C4-2B (cell line): ENCODE data around the gene RCOR2.

Experiments used
- H3K27ac ChIP-seq: fragments of 450-650 bp; 2 replicates; pipeline ENCODE4 v1.5.1; 2017
- CTCF ChIP-seq: fragments of 450-650 bp; conservative IDR thresholded peaks from 2 replicates; pipeline ENCODE4 v1.5.1; 2017; ENCODE audit warnings: mild to moderate bottlenecking
- ZFX ChIP-seq: fragments of 450-650 bp; IDR thresholded peaks from 2 replicates; pipeline ENCODE4 v1.6.1; 2017

The RCOR2 gene

GRCh38 chr11:63945477-63946163 is 28.7 kb upstream of the RCOR2 start:
- peak; percentile 86 for TF ChIP-seq CTCF
- no peak for TF ChIP-seq ZFX
- peak overlapping the region; percentile 45 for H3K27ac ChIP-seq

DNA sequence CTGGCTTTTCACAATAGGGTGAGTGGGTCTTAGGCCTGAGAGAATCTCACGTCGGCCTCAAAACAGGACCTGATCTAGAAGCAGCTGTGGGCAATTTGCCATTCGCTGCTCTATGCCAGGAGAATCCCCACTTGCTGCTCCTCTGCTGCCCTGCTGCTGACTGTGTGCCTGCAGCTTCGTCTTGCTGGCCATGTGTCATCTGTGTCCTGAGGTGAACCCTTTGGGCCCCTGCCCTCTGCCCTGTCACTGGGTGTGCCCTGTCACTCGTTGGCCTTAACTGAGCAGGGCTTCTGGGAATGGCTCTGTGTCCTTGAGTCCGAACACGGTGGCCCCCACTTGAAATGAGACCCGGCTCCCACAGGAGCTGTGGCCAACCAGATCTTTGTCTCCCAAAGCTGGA is 28.0 kb upstream of the RCOR2 start:
- H3K27ac ChIP-seq: peak overlapping the region; percentile 45
- TF ChIP-seq CTCF: no peak
- no peak for TF ChIP-seq ZFX

DNA sequence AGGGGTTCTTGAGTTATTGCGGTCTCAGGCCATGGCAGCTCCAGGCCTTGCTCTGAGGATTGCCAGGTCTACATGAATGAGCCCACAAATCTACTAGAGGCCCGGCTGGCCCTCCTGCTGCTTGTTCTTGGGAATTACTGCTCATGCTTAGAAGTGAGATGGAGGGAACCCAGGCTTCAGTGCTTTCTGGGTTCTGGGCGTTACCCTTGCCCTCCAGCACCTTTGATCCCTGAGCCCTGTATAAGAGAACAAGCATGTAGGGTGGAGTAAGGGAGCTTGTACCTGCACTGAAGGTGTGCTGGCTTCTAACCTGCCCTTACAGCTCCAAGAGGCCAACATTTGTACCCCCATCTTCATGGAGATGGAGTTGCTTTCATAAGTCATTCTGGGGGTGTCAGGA is 25.8 kb upstream of the RCOR2 start:
- no peak overlapping the region for H3K27ac ChIP-seq

GRCh38 chr11:63941901-63942300 is 24.9 kb upstream of the RCOR2 start:
- TF ChIP-seq CTCF: no peak
- TF ChIP-seq ZFX: no peak
- no peak overlapping the region for H3K27ac ChIP-seq

More for the DNA sequence above, 25.8 kb upstream of the RCOR2 start:
- TF ChIP-seq ZFX (no peak), CTCF (no peak)

- no peak overlapping the region for H3K27ac ChIP-seq
- no peak for TF ChIP-seq ZFX
- no peak for TF ChIP-seq CTCF
Measured at GRCh38 chr11:63940786-63941185, 23.8 kb upstream of the RCOR2 start.

DNA sequence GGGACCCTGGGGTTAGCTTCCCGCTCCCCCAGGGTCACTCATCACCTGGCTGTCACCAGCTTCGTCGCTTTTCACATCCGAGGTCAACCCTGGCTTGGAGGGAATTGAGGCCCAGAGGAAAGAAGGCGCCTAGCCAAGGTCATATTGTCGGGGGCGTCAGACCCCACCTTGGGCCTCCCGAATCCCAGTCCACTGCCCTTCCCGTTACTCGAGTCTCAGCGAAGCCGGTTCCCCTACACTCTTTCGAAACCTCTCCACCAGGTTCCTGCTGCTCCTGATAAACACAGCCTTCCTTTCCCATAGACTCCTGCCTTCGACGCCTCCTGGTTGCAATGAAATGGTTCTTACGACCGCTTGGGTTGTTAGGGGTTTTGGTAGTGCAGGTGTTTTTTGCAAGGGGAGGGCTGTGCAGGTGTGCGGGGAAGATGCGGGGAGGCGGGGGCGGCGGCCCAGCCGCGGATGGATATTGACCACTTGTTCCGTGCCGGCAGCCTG is 22.5 kb upstream of the RCOR2 start:
- no peak for TF ChIP-seq ZFX
- no peak for TF ChIP-seq CTCF
- H3K27ac ChIP-seq: peak overlapping the region; percentile 72

DNA sequence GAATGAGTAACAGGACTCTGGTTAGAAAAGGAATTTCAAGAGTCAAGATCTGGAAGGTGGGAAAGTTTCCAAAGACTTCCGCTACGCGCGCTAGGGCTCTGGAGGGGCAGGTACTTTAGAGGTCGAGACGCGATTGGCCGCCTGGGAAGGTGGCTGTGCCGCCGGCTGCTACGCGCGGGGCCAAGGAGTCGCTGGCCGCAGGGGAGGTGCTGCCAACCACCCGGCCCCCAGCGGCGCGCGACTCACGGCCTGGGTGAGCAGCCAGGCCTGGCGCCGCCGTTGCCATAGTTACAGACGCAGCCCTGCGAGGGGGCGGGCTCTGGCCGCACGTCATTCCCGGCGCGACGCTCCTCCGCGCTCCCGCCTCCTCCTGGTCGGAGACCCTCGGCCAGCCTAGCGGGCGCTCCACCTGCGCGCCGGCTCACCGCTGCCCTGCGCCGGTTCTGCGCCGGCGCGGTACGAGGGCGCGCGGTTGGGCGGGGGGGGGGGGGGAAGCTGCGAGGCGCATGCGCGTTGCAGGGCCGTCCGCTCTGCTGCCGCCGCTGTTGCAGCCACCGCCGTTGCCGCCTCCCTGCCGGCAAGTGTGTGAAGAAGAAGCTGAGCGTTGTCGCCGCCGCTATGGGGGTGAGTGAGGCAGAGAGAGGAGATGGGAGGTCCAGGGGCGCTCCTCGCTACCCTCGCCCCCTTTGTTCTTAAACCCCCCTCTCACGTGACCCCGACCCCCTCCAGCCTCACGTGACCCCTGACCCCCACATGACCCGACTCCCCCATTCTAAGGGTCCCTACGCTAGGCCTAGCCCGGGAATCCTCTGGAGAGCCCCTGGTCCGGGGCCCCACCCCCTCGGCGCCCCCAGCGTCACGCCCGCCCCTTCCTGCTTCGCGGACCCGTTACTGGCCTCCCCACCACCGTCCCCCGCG is 21.8 kb upstream of the RCOR2 start, which contains the start of gene NAA40:
TSS of gene NAA40 (plus strand) at position 524 of the 918 bp plus-strand sequence. CDS start at position 619, 95 bp downstream.
- H3K27ac ChIP-seq: peak within 1 kb of the TSS; percentile 72
- TF ChIP-seq CTCF (no peak), ZFX (no peak)
